HepG2 (cell line): ENCODE data around the gene TOP1. TPM values are rescaled to one million over a fixed set of nuclear protein-coding genes. Genes with fewer than 3 reads are reported as not detected.

ENCODE experiments used
- AKAP8 ChIP-seq: sonication (generic); formaldehyde crosslinking; IDR thresholded peaks from 2 replicates; pipeline ENCODE4 v1.5.1; 2020; ENCODE audit warnings: mild to moderate bottlenecking, missing genetic modification reagents
- ARID5B ChIP-seq: IDR thresholded peaks from 2 replicates; pipeline ENCODE4 v1.4.0; 2020; ENCODE audit warnings: mild to moderate bottlenecking, missing genetic modification reagents
- HDAC6 ChIP-seq: fragments of 200-600 bp; sonication (generic); IDR thresholded peaks from 2 replicates; pipeline ENCODE4 v1.7.0; 2017; ENCODE audit warnings: mild to moderate bottlenecking, antibody characterized with exemption, low read length, low read depth
- IKZF5 ChIP-seq: IDR thresholded peaks from 2 replicates; pipeline ENCODE4 v1.6.1; 2018; ENCODE audit warnings: missing genetic modification reagents, mild to moderate bottlenecking, missing compliant biosample characterization
- MED8 ChIP-seq: sonication (generic); formaldehyde crosslinking; IDR thresholded peaks from 2 replicates; pipeline ENCODE4 v1.8.1; 2023; ENCODE audit warnings: mild to moderate bottlenecking, missing genetic modification reagents; ENCODE audit not compliant: insufficient replicate concordance
- NCOA2 ChIP-seq: sonication (generic); formaldehyde crosslinking; IDR thresholded peaks from 2 replicates; pipeline ENCODE4 v1.8.0; 2022; ENCODE audit warnings: inconsistent platforms
- NONO ChIP-seq, 2 experiments: fragments of 450-650 bp in 1 of 2; sonication (generic) in 1 of 2; formaldehyde crosslinking in 1 of 2; IDR thresholded peaks in 1 of 2; conservative IDR thresholded peaks in 1 of 2; 2 replicates each; pipeline versions ENCODE4 v1.6.1 to v1.8.0; 2017 to 2022; ENCODE audit warnings: mild to moderate bottlenecking in 1 of 2, missing genetic modification reagents in 1 of 2, moderate library complexity in 1 of 2
- POGK ChIP-seq: sonication (generic); formaldehyde crosslinking; conservative IDR thresholded peaks from 2 replicates; pipeline ENCODE4 v1.8.0; 2022; ENCODE audit warnings: mild to moderate bottlenecking, moderate library complexity, missing genetic modification reagents
- SRSF4 ChIP-seq: fragments of 200-400 bp; formaldehyde crosslinking; IDR thresholded peaks from one replicate; pipeline ENCODE4 v1.6.1; 2018; ENCODE audit warnings: mild to moderate bottlenecking, low read depth, low read length, moderate library complexity; ENCODE audit not compliant: poor library complexity, severe bottlenecking
- ZBTB7B ChIP-seq: sonication (generic); formaldehyde crosslinking; IDR thresholded peaks from 2 replicates; pipeline ENCODE4 v1.4.0; 2020; ENCODE audit warnings: missing genetic modification reagents
- ZNF224 ChIP-seq: sonication (generic); formaldehyde crosslinking; IDR thresholded peaks from 2 replicates; pipeline ENCODE4 v1.5.0; 2020; ENCODE audit warnings: mild to moderate bottlenecking, missing genetic modification reagents
- ZNF33B ChIP-seq: sonication (generic); formaldehyde crosslinking; IDR thresholded peaks from 2 replicates; pipeline ENCODE4 v1.5.1; 2020; ENCODE audit warnings: mild to moderate bottlenecking, missing genetic modification reagents
- ZNF362 ChIP-seq: sonication (generic); formaldehyde crosslinking; IDR thresholded peaks from 2 replicates; pipeline ENCODE4 v1.4.0; 2020; ENCODE audit warnings: missing genetic modification reagents, mild to moderate bottlenecking, borderline replicate concordance
- ZNF513 ChIP-seq: sonication (generic); formaldehyde crosslinking; conservative IDR thresholded peaks from 2 replicates; pipeline ENCODE4 v1.5.0; 2020; ENCODE audit warnings: missing genetic modification reagents
- ZNF691 ChIP-seq: sonication (generic); formaldehyde crosslinking; IDR thresholded peaks from 2 replicates; pipeline ENCODE4 v1.4.0; 2020; ENCODE audit warnings: missing genetic modification reagents, low read depth, mild to moderate bottlenecking, borderline replicate concordance
- ZNF746 ChIP-seq: sonication (generic); formaldehyde crosslinking; IDR thresholded peaks from 2 replicates; pipeline ENCODE4 v1.8.0; 2022; ENCODE audit warnings: mild to moderate bottlenecking, missing genetic modification reagents
- ZNF891 ChIP-seq: sonication (generic); formaldehyde crosslinking; IDR thresholded peaks from 2 replicates; pipeline ENCODE4 v1.5.0; 2020; ENCODE audit warnings: mild to moderate bottlenecking, missing genetic modification reagents
- ZSCAN30 ChIP-seq: sonication (generic); formaldehyde crosslinking; IDR thresholded peaks from 2 replicates; pipeline ENCODE4 v1.5.0; 2020; ENCODE audit warnings: mild to moderate bottlenecking, missing genetic modification reagents
- polyA plus RNA-seq, 8 experiments: library from polyadenylated mRNA; depleted of rRNA in 3 of 8; stranded (reverse) in 7 of 8; unstranded in 1 of 8; fragments of >200 nt; fragmentation: Illumina TruSeq in 4 of 8; extraction: Trizol in 4 of 8; gene quantifications; 2 replicates each; pipeline versions ENCODE4 v1.2.1 to v1.2.3, GENCODE V29; 2011 to 2016; ENCODE audit warnings: low read depth in 4 of 8, missing spikeins in 1 of 8, mixed read lengths in 1 of 8; ENCODE audit not compliant: insufficient read depth in 1 of 8
- total RNA-seq, 5 experiments: library from RNA; depleted of rRNA; stranded (reverse); fragments of >200 nt; fragmentation: Illumina TruSeq; extraction: Trizol; gene quantifications; 2 replicates each; pipeline ENCODE4 v1.2.3, GENCODE V29; 2016; ENCODE audit warnings: low read depth in 1 of 5

Gene TOP1
- total and polyA plus RNA-seq, 2 of the 13 experiments (the other 11 are each of a cell fraction or from before 2014, with no cell fraction given), result 10.2 to 19.4 TPM

GRCh38 chr20:41173161-41173721 is 144.6 kb downstream of the TOP1 start (continued):
- TF ChIP-seq ZNF513 (CRISPR knock-in tag), result no peak
- peak; percentile 43; the same call in 1 of the 2 replicates for TF ChIP-seq IKZF5 (CRISPR knock-in tag)
- TF ChIP-seq HDAC6, result no peak
- TF ChIP-seq NONO (IDR thresholded peaks at IDR 0.05), result no peak
- TF ChIP-seq NONO (CRISPR knock-in tag; conservative IDR thresholded peaks at IDR 0.05), result 0 out of 2 replicates have a peak, but pooled peaks have one; percentile 41
- no peak for TF ChIP-seq ZNF224 (CRISPR knock-in tag)
- TF ChIP-seq AKAP8 (CRISPR knock-in tag), result no peak
- TF ChIP-seq NCOA2, result no peak
- no peak for TF ChIP-seq MED8 (CRISPR knock-in tag)
- no peak for TF ChIP-seq ZNF746
- 0 out of 2 replicates have a peak, but pooled peaks have one; percentile 39 for TF ChIP-seq ZNF691
- no peak; the same call in 1 of the 2 replicates for TF ChIP-seq ARID5B (CRISPR knock-in tag)
- TF ChIP-seq ZSCAN30 (CRISPR knock-in tag), result no peak
- TF ChIP-seq ZNF362 (CRISPR knock-in tag), result no peak
- no peak; the same call in 1 of the 2 replicates for TF ChIP-seq POGK (CRISPR knock-in tag)
- TF ChIP-seq ZNF891 (CRISPR knock-in tag), result peak; percentile 68
- TF ChIP-seq SRSF4, result no peak
- TF ChIP-seq ZNF33B (CRISPR knock-in tag), result no peak
- TF ChIP-seq ZBTB7B (CRISPR knock-in tag), result no peak
